ACHN (cell line): ENCODE results near the gene MOXD1.
"Not testable (repeated sequence)": the region's sequence is repeated elsewhere in the genome, so short reads cannot be mapped to it uniquely, and the experiment has no call there.

Experiments used
- DNase-seq: peaks from one replicate; pipeline ENCODE4 v3.0.0-alpha.2; 2015
- in situ Hi-C: cut with HindIII; loops from 2 replicates; pipeline ENCODE4 v1.10.0; 2017; ENCODE audit warnings: low sequenced_read_pairs, low pct_ligation_motif_present, low pct_unique_long_range_greater_than_20kb

Gene MOXD1

DNA sequence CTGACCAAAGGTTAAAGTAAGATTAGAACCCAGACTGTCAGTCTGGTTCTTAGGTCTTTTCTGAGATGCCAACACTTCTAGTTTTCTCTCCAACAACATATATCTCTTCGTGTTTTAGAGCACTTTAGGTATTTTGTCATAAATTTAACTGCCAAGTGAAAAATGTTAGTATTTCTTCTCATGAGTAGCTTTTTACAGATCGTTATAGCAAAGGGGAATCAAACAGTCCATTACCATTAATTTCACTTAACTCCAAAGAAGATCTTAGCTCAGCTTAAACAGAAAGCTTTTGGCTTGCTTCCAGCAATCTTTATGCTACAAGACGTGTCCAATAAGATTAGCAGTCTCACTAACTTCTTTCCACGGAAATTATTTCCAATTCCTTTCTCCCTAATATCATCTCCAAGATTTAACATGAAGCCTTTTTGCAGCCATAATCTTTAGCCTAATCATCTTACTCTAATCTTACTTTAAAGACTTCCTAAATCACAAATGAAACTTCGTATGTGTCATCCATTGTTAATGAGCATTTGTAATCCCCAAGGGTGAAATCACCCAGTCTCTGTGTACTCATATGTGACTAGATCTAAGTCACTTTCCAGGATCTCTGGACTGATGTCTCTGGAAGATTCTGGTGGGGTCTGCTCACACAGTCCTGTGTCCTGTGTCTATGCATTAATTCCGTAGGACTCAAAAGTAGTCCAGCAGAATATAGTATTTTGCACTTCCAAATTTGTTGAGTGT is 38.7 kb downstream of the MOXD1 start:
- no peak for DNase-seq
- in situ Hi-C loops, result no loop called here

- in situ Hi-C loops, result no loop called here
- DNase-seq, result no peak
These were observed 40.2 kb downstream of the MOXD1 start for GRCh38 chr6:132361101-132361500.

DNA sequence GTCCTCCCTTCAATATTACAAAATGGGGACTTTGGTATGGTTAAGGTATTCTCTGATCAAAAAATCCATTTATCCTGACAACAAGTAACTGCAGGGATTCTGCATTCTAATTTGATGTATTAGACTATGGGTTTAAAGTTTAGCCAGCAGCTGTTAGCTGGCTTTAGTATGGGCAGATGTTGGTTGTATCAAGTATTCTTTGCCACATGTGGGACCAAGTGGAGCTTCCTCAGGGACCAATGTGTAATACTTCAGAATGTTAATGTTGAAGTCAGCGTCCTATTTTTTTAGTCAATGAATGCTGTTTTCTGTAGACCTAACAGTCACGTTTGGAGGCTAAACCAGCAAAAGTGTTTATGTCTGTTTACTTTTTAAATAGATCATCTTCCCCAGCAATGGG is 41.4 kb downstream of the MOXD1 start:
- no peak for DNase-seq
- in situ Hi-C loops, result no loop called here

DNA sequence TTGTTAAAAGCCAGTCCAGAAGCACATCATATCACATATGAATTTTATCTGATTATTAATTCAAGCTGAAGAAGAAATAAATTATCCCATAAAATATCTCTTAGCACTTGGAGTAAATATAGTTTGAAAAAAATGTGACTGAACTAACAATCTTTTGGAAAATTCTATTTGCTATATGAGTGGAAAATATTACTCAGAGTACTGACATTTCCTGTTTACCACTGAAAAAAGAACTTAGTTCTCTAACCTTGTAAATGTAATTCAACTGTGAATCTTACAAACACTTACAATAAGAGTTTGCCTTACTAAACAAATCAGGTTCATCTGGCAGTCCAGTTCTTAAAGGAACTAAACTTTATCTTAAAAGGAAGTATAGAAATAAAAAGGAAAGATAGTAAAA is 44.2 kb downstream of the MOXD1 start:
- in situ Hi-C loops, result no loop called here
- DNase-seq, result no peak

DNA sequence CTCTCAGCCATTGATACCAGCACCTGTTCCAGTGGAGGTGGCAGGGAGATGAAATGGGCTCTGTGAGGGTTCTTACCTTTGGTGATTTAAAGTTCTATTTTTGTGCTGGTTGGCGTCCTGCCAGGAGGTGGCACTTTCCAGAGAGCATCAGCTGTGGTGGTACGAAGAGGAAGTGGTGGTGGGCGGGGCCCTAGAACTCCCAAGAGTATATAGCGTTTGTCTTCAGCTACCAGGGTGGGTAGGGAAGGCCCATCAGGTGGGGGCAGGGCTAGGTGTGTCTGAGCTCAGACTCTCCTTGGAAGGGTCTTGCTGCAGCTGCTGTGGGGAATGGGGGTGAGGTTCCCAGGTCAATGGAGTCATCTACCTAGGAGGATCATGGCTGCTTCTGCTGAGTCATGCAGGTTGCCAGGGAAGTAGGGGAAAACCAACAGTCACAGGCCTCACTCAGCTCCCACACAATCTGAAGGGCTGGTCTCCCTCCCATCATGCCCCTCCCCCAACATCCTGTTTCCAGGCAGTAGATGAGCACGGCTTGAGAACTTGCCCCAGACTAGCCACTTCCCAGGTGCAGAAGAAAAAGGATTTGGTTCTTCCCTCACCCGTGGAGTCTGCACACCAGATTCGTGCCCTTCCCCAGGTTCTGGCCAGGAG is 46.6 kb downstream of the MOXD1 start:
- no peak for DNase-seq

GRCh38 chr6:132351986-132352385 is 49.3 kb downstream of the MOXD1 start:
- in situ Hi-C loops, result not testable (repeated sequence)

More for the DNA sequence above, 46.6 kb downstream of the MOXD1 start:
- in situ Hi-C loops, result no loop called here

GRCh38 chr6:132348231-132348630 is 53.0 kb downstream of the MOXD1 start:
- no peak for DNase-seq
- in situ Hi-C loops, result no loop called here

More at GRCh38 chr6:132351986-132352385, 49.3 kb downstream of the MOXD1 start:
- not testable (repeated sequence) for DNase-seq

DNA sequence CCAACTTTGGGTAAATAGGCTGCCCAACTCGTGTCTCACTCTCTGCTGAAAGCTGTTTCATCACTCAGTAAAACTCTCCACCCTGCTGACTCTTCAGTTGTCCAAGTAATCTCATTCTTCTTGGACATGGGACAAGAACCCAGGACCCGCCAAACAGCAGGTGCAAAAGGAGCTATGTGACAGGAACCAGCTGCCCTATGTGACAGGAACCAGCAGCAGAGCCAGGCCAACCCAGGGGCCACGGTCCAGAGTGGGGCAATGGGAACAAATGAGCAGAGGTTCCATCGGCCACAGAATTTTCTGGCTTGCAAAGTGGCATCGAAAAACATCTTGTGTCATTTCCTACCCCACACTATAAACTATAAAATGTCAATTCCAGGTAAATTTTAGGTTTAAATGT is 56.5 kb downstream of the MOXD1 start:
- DNase-seq, result no peak
- in situ Hi-C loops, result no loop called here

DNA sequence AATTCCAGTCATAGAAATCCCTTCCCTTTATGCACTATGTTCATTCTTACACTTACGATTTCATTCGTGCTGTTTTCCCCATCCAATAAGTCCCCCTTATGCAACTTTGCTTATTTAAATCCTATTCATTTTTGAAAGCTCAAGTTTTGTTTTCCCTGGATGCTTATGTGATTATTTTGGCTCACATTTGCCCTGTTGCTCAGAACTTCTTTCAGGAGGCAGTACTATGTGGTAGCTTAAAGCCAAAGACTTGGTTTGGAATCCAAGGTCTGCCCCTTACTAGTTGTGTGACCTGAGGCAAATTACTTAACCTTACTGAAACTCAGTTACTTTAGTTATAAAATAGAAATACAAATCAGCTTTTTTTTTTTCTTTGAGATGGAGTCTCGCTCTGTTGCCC is 59.6 kb downstream of the MOXD1 start:
- no peak for DNase-seq
- in situ Hi-C loops, result no loop called here

GRCh38 chr6:132334521-132334885 is 66.8 kb downstream of the MOXD1 start:
- in situ Hi-C loops, result no loop called here

GRCh38 chr6:132333639-132334520 is 67.4 kb downstream of the MOXD1 start:
- DNase-seq, result peak; percentile 92

More at GRCh38 chr6:132334521-132334885, 66.8 kb downstream of the MOXD1 start:
- DNase-seq, result peak; percentile 7

GRCh38 chr6:132330759-132331158 is 70.5 kb downstream of the MOXD1 start:
- DNase-seq, result no peak
- in situ Hi-C loops, result no loop called here

More at GRCh38 chr6:132333639-132334520, 67.4 kb downstream of the MOXD1 start:
- in situ Hi-C loops, result no loop called here

GRCh38 chr6:132322398-132322797 is 78.9 kb downstream of the MOXD1 start:
- DNase-seq, result no peak
- in situ Hi-C loops, result no loop called here

- no peak for DNase-seq
- in situ Hi-C loops, result no loop called here
These were observed 81.3 kb downstream of the MOXD1 start for GRCh38 chr6:132320007-132320406.

GRCh38 chr6:132316970-132317369 is 84.3 kb downstream of the MOXD1 start:
- no peak for DNase-seq
- in situ Hi-C loops, result no loop called here

GRCh38 chr6:132314432-132314831 is 86.8 kb downstream of the MOXD1 start:
- DNase-seq, result no peak
- in situ Hi-C loops, result no loop called here

DNA sequence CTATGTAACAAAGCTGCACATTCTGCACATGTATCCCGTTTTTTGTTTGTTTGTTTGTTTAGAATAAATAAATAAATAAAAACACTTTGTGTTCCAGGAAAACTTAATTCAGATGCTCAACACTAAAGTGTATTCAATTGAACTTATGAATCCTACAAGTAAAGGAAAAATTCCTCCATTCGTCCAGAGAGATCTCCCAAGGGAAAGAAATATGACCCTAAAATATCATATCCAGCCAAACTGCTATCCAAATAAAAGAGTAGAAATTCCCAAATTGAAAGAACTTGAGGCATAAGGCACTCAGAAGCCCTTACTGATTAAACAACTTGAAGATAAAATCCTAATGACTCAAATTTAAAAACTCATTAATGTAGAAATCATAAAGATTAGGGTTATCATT is 90.4 kb downstream of the MOXD1 start:
- DNase-seq, result no peak
- in situ Hi-C loops, result no loop called here

DNA sequence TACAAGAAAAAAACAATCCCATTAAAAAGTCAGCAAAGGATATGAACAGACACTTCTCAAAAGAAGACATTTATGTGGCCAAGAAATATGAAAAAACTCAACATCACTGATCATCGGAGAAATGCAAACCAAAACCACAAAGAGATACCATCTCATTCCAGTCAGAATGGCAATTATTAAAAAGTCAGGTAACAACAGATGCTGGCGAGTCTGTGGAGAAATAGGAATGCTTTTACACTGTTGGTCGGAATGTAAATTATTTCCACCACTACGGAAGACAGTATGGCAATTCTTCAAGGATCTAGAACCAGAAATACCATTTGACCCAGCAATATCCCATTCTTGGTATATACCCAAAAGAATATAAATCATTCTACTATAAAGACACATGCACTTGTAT is 91.1 kb downstream of the MOXD1 start:
- in situ Hi-C loops, result not testable (repeated sequence)

GRCh38 chr6:132304891-132305305 is 96.4 kb downstream of the MOXD1 start:
- DNase-seq, result no peak
- in situ Hi-C loops, result no loop called here

More for the DNA sequence above, 91.1 kb downstream of the MOXD1 start:
- DNase-seq, result not testable (repeated sequence)
